Kidney glomerular epithelial cell (primary cell): Measurements from ENCODE around the gene PHKB.
"Not testable (repeated sequence)": the region's sequence is repeated elsewhere in the genome, so short reads cannot be mapped to it uniquely, and the experiment has no call there.

Experiments
- DNase-seq: peaks from one replicate; lab custom pipeline; 2025; lab: John Stamatoyannopoulos, UW

The PHKB gene

DNA sequence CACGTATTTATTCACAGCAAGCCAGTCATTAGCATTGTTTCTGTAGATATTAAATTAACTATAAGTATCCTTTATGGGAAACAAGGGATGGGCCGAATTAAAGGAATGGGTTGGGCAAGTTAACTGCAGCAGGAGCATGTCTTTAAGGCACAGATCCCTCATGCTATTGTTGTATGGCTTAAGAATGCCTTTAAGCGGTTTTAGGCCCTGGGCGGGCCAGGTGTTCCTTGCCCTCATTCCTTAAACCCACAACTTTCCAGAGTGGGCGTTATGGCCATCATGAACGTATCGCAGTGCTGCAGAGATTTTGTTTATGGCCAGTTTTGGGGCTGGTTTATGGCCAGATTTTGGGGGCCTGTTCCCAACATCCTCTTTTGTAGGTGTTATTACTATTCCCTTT, 9.1 kb downstream of the PHKB start:
- no peak for DNase-seq

DNA sequence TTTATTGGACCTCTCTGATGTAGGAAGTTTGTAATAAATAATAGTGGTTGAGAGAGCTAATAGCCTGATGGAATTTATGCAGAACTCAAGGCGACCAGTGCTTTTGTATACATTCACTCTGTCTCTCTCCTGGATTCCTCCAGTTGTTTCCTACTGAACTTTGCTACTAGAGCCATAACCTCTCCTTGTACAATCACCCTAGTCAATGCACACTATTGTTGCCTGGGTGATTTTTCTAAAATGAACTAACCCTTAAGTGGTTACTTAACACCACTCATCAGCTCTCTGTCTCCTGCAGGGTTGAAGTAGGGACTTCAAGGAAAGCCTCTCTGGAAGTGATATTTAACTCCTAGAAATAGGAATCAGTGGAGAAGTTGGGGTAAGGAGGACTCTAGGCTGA, 9.7 kb downstream of the PHKB start:
- DNase-seq: no peak

DNA sequence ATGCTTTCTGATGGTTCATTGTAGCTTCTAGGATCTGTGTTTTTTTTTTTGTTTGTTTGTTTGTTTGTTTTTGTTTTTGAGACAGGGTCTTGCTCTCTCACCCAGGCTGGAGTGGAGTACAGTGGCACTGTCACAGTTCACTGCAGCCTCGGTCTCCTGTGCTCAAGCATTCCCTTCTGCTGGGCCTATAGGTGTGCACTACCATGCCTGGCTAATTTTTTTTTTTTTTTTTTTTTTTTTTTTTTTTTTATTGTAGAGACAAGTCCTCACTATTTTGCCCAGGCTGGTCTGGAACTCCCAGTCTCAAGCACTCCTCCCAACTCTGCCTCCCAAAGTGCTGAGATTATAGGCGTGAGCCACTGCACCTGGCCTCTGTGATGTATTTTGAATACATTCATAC, 11.9 kb downstream of the PHKB start:
- not testable (repeated sequence) for DNase-seq

DNA sequence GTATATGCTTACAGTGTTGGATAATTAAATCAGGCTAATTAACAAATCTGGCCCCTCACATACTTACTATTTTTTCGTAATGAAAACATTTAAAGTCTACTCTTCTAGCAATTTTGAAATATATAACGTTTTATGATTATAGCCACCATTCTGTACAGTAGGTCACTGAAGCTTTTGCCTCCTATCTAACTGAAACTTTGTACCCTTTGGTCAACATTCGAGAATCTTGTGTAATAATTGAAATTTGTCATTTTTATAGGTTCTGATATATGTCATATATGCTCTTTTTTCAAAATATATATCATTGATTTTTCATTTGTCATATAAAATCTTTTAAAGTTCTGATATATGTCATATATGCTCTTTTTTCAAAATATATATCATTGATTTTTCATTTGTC, 12.7 kb downstream of the PHKB start:
- no peak for DNase-seq

DNA sequence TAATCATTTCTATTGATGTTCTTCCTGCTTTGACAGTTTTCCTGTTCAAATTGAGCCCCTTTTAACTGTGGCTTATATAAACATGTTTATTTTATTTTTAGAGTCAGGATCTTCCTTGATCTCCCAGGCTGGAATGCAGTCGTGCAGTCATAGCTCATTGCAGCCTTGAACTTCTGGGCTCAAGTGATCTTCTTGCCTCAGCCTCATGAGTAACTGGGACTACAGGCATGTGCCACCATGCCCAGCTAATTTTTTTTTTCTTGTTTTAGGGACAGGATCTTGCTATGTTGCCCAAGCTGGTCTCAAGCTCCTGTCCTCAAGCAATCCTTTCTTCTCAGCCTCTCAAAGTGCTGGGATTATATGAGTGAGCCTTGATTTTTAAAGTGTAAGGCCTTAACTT, 14.7 kb downstream of the PHKB start:
- DNase-seq: peak; percentile 19

DNA sequence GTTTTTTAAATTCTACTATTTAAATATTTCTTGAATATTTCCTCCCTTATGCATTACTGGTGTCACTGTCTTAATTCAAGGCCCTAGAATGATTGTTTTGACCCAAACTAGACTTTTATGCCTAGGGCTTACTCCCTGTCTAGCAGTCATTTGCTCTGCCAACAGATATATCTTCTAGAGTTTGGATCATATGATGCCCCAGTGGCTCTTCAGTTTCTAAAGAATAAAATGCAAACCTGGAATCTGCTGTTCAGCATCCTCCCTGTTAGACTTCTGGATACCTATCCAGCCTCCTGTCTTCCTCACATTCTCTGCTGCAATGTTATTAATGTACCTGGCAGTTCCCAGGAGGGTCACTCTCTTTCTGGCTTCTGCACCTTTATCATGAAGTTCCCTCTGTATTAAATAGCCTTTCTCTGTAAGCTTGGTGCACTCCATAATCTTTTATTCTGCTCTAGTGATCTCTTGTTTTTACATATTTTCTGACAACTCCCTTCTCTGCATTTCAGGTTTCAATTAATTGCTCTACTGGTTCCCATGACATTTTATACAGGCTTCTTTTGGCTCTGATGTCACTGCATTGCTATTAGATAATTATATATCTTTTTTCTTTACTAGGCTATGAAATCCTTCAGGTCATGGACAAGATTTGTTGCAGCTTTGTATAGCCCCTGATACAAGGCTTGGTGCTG, 15.7 kb downstream of the PHKB start:
- DNase-seq: no peak

DNA sequence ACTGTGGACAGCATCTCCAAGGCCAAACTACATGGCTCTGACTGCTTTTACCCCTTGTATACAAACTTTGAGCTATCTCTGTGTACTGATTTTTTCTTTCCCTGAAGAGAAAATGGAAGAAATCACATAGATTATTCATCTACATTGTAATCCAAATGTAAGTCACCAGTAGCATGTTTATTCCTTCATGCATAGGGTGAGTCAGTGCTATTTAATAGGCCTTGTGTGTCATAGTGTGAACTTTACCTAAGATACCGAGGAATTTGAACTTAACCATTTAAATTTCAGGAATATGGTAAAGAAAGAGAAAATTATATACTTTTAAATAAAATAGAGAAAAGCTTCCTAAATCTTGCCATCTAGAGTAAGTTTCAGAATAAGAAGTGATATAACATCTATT, 16.5 kb downstream of the PHKB start:
- DNase-seq: no peak

DNA sequence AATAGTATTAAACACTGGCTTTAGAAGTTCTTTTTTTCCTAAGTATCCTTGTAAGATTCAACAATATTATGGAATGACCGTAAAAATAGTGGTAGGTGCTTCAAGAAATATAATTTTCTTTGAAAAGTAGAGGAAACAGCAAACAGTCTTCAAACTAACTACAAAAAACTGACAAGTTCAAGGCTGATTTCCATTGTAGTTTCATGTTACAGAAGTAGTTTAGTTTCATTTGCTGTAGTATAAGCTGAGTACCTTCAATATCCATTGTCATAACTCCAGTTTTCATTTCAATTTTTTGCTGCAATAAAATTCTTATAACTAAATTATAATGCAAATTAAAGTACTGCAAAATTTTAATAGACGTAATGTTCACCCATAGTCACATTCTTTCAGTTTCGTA, 19.3 kb downstream of the PHKB start:
- DNase-seq: no peak

DNA sequence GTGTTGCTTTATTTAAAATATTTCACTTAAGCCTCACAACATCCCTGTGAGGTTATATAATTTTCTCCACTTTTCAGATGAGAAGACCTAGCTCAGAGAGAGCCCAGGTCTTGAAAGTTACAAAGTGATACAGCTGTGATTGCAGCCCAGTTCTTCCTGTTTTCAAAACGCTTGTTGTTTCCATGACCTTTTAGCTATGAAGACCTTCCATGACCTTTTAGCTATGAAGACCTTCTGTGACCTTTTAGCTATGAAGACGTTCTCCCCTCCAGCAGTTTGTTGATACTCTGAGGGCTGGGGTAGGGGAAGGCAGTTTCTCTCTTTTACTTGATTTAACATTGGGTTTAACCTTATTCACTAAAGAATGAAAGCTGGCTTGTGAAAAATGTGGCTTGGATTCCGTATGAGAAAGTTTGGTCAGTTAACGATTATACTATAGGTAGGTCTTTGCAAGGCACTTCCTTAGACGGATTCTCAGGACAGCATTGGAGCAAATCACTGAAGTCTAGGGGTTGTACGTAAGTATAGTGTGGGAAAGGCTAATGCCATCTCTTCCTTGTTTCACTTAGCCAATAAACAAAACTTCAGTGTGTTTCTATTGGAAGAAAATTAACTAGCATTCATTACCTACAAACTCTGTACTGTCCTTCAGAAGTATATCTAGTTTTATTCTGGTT, 20.7 kb downstream of the PHKB start:
- no peak for DNase-seq

DNA sequence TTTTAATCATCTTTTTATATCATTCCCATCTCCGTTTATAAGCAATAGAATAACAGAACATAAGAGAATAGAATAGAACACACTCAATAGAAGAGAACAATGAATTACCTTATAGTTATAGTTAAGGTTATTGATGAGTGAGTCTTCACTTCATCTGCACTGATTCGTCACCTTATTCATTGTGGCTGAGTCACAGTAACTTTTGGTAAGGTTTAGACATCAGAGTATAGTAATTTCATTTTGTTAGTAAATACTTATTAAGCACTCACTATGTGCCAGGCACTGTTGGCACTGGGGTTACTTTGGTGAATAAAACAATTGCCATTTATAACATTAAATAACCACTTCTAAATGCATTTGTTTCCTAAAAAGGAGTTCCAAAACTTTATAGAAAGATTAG, 22.5 kb downstream of the PHKB start:
- no peak for DNase-seq

DNA sequence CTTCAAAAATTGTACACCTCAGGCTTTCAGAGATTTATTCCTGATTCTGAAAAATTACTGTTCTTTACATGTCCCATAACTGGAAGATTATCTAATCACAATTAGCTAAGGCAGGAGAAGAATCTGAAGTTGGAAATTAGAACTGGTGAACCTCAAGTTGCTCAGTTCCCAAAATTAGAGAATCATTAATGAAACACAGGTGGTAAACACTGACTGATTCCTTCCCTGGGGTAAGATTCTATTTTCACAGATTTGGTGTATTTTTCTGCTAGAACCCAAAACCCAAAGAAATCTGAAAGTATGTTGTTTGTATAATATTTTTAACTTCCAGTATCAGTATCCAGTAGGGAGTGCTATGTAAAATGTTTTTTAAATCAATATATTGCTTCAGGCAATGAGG, 25.7 kb downstream of the PHKB start:
- DNase-seq: no peak

DNA sequence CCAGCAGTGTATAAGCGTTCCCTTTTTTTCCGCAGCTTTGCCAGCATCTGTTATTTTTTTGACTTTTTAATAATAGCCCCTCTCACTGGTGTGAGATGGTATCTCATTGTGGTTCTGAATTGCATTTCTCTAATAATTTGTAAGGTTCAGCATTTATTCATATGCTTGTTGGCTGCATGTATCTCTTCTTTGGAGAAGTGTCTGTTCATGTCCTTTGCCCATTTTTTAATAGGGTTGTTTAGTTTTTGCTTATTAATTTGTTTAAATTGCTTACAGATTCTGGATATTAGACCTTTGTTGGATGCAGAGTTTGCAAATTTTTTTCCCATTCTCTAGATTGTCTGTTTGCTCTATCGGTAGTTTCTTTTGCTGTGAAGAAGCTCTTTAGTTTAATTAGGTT, 26.9 kb downstream of the PHKB start:
- no peak for DNase-seq

DNA sequence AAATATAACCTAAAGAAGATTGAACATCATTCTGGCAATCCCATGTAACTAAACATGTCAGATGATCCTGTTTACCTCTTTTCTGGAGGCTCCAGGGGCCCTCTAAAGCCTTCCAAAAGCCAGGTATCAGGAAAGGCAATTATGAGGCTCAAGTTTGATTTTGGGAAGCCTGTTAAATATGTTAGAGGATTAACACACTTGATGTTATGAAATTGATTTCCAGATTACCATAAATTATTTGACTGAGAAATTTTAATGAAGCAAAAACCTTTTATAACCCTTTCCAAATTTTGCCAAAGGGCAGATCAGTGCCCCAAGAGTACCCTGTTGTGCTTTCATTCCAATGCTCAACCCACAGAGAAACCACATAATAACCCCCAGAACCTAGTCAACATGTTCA, 29.3 kb downstream of the PHKB start:
- no peak for DNase-seq

DNA sequence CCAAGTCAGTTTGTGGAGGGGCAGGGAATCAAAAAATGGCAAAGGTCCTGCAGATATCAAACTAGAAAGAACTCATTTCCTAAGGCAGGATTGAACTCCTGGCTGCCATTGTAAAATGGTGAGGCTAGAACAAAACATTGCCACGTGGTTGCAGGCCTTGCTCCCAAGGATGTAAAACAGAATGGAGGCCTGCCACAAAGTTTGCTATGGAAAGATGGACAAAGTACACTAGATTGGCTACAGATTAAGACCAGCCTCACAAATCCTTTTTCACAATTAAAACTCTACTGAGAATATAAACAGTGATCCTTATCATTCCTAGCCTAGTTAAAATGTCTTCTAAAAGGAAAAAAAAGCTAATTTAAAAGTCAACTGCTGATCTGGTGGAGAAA, 30.9 kb downstream of the PHKB start:
- no peak for DNase-seq

DNA sequence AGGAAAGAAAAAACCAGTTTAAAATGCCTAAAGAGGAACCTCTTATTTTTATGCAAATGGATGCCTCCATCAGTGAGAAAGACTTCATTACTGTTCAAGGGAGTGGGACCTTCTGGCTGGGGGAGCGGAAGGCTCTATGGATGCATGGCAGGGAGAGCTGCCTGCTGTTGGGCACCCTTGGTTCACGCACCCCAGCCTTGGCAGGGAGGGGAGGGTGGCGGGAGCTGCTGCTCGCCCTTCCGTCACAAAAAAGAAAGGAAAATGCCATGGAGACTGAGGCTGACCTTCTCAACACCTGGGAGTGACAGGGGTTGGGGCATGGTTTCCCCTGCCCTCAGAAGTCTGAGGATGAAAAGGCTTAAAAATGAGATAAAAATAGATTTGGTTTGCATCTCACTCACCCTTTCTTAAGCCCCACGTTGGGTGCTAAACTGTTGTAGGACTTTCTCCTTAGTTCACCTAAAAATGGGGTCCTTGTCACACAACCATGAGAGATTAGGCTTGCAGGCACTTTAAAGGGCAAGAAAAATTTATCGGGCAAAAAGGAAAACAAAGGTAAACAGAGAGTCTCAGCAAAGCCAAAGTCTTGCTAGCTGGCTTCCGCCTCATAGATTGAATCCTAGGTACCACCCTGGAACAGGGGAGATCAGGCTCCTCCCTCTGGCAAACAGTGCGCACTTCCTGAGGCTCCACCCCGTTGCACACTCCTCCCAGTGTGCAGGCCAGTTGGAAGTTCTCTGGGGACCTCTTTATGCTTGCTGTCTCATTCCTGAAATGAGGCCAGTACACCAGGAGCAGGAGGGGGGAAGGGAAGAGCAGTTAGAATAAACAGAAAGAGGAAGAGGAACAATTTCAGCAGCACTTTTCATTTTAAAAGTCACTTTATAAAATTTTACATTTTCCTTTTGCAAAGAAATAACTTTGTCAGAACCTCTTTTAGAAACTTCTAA, 31.6 kb downstream of the PHKB start:
- no peak for DNase-seq

DNA sequence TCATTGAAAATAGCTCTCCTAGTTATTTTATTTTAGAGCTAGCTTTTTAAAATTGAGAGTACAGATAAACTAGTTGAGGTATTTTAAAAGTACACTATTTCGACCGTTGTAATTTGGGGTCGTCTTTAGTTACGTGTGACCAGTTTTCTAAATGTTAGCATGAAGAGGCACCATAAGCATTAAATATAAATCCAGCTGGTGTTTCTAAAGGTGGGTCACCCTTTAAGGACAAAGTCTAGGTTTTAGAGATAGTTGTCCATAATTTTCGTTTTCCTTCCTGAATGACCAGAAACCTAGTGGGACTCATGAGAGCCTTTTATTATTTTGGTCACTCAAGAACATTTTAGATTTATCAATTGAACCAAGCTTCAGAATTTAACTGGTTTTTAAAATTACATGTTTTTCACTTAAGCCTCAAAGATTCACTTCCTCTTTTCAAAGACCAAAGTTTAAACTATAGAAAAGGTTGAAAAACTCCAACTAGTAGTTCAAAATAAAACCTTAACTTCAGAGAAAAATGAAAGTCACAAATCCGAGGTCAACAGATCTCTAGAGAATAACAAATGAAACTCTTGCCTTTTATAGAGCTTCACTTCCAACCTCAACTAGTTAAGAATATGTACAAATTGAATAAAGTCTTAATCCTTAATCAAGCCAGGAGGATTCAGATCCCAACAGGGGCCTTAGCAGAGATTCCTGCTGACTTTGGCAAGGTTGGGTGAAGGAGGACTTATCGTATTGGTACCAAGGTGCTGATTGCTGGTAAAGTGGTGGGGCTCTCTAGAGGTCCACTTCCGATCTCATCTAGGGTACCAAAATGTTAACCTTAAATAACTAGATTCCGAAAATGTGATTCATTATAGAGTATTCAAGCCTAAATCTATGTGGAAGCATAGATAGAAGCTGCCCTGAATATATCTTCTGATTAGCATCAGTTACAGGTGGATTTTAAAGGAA, 32.5 kb downstream of the PHKB start:
- no peak for DNase-seq

DNA sequence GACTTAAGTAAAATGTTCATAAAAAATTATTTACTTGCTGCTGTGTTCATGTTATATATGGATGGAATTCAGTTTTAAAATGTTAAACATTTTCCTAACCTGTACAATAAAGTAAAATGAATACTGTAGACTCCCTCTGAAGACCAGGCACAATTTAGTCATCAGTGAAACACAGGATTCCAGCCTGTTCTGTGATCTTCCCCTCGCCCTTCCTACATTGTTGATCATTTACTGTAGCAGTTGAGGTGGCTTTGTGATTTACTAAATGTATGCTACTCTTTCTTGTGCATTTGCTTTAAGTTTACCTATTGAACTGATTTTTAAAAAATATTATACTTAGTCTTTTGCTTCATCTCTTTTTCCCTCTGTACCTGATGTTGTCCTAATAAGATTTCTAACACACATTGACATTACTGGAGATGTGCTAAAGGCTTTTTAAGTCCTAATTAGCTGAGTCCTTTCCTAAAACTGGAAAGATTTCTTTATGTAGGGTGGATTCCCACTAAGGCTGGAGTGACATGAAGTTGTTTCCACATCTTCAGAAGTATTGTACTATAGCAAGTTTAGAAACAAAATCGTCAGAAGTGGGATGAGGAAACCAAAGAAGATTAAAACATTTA, 38.1 kb downstream of the PHKB start:
- no peak for DNase-seq

DNA sequence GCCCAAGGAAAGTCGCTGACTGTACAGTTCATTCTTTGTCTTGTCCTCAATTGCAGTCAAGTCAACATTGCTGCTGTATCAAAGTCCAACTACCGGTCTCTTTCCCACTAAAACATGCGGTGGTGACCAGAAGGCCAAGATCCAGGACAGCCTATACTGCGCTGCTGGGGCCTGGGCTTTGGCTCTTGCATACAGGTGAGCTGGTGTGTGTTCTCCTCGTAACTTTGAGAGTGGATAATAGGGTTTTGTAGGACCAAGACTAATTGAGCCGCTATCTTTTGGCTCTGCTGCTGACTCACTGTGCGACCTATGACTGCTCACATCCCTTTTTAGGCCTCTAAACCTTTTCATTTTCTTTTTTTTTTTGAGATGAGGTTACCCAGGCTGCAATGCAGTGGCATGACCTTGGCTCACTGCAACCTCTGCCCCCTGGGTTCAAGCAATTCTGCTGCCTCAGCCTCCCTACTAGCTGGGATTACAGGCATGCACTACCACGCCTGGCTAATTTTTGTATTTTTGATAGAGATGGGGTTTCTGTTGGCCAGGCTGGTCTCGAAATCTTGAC, 38.7 kb downstream of the PHKB start:
- DNase-seq: no peak

DNA sequence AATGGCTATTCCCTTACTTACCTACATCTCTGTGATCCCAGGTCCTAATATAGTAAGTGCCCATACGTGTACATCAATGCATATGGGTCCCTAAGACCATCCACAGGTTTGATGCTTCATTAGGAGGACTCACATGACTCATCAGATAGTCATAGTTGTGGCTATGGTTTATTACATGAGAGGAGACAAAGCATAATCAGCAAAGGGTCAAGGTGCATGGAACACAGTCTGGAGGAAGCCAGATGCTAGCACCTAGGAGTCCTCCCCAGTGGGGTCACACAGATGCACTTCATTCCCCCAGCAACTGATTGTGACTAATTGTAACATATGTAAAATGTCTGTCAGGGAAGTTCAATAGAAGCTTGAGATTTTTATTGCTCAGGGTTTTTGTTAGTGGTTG, 42.8 kb downstream of the PHKB start:
- peak; percentile 37 for DNase-seq

DNA sequence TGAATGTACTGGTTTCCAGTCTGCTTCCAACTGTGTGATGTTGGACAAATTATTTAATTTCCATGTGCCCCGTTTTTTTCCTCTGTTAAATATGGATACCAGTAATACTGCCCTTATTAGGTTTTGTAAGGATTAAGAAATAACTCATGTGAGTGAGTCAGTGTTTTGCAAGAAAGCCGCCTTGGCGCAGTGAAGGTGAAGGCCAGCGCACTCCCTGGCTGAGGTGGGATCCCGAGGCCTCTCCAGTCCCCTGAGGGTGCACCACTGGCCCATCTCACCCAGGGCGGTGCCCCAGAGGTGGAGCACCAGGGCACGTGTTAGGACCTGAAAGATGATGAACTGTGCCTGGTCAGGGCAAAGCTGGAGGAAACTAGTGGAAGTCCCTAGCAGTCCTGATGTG, 43.5 kb downstream of the PHKB start:
- DNase-seq: no peak

DNA sequence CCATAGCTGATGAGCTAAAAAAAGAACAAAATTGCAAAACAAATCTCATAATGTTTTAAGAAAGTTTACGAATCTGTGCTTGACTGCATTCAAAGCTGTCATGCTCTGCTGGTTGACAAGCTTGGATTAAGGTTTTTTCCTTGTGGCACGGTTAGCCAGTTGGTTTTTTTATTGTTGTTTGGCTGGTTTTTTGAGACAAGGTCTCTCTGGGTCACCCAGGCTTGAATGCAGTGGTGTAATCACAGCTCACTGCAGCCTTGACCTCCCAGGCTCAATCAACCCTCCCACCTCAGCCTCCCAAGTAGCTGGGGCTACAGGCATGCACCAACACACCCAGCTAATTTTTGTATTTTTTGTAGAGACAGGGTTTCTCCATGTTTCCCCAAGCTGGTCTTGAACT, 45.7 kb downstream of the PHKB start:
- peak; percentile 79 for DNase-seq
